DMS114 treated with DMSO at 0.1 percent for 48 hours (cell line): ENCODE data around the gene FBLN1.
"Not testable (repeated sequence)": the region's sequence is repeated elsewhere in the genome, so short reads cannot be mapped to it uniquely, and the experiment has no call there.

Experiments used
- DNase-seq: peaks from one replicate; lab custom pipeline; 2025; ENCODE audit not compliant: unreplicated experiment; lab: John Stamatoyannopoulos, UW

FBLN1 gene, protein sequence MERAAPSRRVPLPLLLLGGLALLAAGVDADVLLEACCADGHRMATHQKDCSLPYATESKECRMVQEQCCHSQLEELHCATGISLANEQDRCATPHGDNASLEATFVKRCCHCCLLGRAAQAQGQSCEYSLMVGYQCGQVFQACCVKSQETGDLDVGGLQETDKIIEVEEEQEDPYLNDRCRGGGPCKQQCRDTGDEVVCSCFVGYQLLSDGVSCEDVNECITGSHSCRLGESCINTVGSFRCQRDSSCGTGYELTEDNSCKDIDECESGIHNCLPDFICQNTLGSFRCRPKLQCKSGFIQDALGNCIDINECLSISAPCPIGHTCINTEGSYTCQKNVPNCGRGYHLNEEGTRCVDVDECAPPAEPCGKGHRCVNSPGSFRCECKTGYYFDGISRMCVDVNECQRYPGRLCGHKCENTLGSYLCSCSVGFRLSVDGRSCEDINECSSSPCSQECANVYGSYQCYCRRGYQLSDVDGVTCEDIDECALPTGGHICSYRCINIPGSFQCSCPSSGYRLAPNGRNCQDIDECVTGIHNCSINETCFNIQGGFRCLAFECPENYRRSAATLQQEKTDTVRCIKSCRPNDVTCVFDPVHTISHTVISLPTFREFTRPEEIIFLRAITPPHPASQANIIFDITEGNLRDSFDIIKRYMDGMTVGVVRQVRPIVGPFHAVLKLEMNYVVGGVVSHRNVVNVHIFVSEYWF

DNA sequence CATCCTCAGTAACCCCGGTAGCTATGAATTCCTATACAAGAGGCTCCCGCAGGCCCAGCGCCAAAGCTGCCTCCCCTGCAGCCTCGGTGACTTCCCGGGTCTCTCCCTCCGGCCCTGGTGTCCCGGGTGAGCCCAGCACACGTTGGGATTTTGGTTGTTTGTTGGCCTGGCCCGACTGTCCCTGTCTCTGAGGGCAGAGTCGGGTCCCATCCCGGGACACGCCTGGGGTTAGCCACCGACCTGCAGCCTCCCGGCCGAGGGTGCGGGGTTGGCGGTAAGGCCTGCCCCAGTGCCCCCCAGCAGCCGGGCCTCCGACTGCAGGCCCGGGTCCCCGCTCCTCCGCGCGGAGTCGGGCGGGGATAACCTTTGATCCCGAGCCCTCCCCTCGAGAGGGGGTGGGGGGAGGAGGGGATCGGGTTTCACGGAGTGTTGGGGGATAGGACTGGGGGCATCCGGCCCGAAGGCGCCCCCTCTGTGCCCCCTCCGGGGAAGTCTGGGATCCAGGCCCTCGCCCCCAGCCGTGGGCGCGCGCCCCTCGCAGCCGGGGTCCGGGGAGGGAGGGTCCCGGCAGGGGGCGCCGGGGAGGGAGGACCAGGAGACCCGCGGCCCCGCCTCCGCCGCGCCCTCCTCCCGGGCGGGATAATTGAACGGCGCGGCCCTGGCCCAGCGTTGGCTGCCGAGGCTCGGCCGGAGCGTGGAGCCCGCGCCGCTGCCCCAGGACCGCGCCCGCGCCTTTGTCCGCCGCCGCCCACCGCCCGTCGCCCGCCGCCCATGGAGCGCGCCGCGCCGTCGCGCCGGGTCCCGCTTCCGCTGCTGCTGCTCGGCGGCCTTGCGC lies at the start of gene FBLN1:
FBLN1 (plus strand) TSS at position 669 of the 835 bp plus-strand sequence; CDS start at position 772, 103 bp downstream.
- DNase-seq, result peak; percentile 16

DNA sequence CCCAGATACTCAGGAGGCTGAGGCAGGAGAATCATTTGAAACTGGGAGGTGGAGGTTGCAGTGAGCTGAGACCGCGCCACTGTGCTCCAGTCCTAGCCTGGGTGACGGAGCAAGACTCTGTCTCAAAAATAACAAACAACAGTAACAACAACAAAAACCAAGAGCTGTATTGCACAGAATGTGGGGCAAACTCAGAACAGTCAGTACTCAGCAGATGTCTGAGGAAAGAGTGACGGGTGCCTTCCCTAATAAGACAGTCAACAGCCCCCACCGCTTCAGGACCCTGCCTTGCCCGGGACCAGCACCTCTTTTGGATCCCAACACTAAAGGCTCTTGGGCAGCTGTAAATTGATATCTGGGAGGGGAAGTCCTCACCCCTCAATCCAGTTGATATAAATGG lies 48.9 kb upstream of the FBLN1 start:
- no peak for DNase-seq

DNA sequence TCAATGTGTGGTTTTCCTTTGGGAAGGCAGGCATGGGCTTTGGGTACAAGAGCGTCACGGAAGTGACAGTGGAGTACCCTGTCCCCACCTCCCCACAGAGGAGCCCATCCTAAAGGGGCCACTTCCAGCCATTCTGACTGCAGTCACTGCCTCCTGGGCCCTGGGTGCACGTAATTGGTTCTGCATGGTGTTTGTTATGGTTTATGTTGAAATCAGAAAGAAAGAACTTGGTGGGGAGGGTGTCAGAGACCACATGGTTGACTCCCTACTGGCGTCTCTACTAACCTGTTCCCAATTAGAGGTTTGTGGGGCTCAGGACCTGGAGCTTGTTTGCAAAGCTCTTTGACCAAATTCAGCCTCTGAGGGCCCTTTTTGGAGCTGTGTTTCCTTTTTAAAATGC lies 48.4 kb upstream of the FBLN1 start:
- DNase-seq, result no peak

DNA sequence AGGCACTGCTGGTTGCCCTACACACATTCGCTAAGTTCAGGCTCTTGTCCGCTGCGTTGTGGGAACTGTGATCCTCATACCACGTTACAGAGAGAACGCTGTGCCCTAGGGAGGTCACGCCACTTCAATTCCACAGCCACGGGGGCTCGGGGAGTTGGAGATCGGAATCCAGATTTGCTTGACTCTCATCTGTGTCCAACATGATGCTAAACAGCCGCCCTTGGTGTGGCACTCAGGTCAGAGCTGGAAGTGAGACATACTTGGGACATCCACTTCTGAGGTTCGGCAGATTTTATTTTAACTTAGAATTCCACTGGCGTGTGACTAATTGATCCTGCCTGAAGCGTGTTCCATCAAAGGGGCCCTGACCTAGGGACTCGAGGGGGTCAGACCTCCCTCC lies 47.5 kb upstream of the FBLN1 start:
- DNase-seq, result no peak

DNA sequence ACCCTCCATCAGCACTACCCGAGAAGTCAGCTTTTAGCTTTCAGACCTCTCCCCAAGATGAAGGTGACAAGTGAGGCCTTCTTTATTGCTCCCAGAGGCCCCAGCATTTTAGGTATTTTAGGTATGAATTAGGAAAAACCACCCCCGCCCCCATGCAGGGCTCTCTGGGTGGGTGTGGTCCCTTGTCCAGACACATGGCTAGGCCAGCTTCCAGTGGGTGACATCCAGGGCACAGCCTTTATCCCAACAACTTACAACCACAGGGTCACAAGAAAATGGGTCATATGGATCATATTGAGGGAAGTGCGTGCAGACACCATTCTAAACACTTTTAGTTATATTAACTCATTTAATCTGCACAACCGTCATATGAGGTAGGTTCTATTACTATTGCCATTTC lies 47.1 kb upstream of the FBLN1 start:
- DNase-seq, result no peak

DNA sequence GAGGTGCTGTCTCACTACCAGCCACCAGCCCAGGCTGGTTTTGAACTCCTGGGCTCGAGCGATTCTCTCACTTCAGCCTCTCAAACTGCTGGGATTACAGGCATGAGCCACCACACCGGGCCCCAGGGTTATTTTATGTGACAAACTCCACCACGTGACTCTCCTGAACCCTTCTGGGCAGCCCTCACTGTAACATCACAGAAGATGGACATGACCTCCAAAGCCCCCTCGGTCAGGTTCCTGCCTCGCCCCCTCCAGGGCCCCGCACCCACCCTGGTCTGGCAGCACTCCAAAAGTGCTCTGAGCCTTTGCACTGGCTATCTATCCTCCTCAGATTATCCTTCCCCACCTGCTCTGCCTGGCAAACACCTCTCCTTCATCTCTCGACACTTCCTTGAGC lies 45.9 kb upstream of the FBLN1 start:
- DNase-seq, result no peak

DNA sequence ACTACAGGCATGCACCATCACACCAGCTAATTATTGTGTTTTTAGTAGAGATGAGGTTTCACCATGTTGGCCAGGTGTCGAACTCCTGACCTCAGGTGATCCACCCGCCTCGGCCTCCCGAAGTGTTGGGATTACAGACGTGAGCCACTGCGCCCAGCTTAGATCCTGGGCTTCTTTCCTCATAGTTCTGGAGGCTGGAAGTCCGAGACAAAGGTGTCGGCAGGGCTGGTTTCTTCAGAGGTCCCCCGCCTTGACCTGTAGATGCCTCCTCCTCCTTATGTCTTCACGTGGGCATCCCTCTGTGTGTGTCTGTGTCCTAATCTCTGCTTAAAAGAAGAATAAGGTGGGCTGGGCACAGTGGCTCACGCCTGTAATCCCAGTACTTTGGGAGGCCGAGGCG lies 44.2 kb upstream of the FBLN1 start:
- no peak for DNase-seq

DNA sequence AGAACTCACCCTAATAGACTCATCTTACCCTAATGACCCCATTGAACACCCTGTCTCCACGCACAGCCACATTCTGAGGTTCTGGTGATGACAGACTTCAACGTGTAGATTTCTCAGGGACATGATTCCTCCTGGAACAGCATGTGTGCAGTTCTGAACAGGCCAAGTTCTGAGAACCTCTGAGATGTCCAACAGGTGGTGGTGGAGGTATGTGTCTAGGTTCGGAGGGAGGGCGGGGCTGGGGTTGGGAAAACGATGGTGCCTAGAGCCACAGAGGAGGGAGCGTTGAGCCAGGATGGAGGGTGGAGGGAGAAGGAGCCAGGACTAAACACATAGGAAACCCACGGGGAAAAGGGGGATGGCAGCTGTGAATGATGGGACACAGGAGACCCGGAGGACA lies 43.4 kb upstream of the FBLN1 start:
- DNase-seq, result no peak

DNA sequence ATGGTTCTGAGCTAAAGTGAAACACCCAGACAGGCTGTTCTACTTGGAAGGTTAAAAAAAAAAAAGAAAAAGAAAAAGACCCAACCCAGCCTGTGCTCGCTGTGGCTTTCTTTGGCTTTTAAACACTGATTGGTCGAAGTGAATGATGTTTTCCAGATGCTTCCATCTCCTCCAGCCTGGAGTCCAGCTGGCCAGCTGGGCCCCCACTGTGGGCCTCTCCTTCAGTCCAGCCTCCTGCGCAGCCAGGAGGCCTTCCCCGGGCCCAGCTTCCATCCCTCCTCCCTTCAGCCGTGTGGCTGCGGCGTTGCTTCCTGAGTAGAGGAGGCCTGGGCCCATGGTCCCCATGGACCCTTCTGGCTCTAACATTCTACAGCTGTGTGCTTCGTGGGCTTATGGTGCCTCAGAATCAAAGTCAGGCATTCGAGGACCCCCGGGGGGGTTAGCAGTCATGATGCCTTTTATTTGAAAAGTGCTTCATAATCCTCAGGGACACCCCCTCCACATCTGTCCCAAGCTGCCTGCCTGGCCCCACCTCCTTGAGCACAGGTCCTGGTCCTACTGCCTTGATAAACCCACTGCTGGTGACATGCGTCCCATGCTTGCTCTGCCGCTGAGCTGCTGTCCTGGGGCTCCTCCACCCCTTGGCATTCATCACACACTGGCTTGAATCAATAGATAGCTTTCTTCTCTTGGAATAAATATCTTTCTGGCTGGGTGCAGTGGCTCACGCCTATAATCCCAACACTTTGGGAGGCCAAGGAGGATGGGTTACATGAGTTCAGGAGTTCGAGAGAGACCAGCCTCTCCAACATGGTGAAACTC lies 42.2 kb upstream of the FBLN1 start:
- DNase-seq, result no peak

DNA sequence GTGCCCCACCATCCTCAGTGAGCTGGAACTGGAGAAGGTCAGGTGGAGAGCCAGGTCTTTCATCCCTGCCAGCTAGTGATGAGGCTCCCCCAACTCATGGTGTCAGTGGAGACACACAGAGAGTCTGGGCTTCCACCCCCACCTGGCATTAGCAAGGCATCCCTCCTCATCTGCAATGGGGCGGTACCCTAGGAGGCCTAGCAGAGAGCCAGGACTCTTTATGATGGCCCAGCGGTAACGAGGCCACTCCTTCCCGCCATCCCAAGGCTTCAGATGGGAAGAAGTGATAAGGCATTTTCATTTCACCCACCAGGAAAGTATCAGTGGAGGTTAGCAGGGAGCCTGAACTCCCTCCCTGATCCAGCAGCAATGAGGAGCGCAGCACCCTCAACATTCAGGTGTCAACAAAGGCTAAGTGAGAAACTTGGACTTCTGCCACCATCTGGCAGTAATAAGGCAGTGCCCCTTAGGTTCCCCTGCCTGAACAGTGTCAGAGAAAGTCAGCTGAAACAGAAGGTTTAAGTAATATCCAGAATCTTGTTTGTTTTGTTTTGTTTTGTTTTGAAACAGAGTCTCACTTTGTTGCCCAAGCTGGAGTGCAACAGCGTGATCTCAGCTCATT lies 40.5 kb upstream of the FBLN1 start:
- no peak for DNase-seq

DNA sequence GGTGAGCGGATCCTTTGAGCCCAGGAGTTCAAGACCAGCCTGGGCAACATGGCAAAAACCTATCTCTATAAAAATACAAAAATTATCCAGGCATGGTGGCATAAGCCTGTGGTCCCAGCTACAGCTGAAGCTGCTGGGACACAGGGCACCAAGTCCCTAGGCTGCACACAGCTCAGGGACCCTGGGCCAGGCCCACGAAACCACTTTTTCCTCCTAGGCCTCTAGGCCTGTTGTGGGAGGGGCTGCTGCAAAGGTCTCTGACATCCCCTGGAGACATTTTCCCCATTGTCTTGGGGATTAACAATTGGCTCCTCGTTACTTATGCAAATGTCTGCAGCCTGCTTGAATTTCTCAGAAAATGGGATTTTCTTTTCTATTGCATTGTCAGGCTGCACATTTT lies 39.0 kb upstream of the FBLN1 start:
- not testable (repeated sequence) for DNase-seq

DNA sequence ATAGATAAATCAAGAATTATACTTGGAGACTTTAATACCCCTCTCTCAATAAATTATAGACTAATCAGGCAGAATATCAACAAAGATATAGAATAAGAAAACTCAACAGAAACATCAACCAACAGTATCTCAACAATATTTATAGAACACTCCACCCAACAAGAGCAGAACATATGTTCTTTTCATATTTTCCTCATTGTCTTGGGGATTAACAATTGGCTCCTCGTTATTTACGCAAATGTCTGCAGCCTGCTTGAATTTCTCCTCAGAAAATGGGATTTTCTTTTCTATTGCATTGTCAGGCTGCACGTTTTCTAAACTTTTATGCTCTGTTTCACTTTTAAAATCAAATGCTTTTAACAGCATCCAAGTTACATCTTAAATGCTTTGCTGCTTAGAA lies 37.0 kb upstream of the FBLN1 start:
- no peak for DNase-seq

DNA sequence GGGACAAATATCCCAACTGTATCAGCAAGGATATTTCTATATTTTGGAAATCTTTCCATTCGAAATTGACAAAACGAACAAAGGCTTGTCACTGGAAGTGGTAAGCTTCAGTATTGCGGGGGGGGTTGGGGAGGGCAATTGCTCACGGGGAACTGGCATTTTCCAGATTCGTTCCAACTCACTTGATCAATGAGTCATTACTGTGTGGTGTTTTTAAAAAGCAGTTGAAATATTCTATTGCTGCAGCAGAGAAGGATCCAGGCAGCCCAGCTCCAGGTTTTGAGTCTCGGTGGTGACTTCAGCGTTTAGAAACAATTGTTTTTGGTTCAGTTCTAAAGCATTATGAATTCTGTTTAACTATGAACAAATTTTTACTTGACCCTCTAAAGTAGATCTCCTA lies 33.8 kb upstream of the FBLN1 start:
- no peak for DNase-seq

DNA sequence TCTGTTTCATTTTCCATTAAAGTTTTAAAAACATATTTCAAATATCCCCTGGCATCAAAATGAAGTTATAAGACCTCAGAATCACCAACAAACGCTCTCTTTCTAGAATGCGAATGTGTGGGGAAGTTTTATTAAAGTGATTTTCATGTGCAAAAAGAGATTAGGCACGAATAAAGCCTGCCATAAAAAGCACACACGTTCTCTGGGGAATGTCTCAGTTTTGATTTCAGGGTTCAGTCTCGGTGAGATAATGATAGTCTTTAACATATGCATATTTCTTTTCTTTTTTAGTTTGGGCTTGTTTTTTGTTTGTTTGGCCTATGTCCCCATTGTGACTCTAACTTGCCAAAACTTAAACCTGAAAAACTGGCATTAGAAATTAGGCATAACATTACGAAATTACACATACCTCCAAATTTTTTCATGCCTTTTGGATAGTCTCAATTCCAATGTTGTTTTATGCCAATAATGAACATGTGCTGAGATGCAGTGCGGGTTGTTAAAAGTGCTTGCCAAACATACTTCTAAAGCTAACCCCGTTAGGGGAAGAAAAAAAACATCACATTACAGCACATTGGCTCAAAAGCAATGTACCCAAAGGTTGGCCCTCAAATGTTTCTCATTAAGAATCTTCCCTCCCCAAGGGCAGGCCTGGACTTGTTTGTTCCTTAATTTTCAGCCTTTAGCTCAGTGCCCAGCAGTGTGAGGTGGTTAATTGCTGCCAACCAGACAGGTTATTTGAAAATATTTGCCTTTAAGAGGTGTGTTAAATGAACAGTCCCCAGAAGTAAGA lies 33.2 kb upstream of the FBLN1 start:
- no peak for DNase-seq

DNA sequence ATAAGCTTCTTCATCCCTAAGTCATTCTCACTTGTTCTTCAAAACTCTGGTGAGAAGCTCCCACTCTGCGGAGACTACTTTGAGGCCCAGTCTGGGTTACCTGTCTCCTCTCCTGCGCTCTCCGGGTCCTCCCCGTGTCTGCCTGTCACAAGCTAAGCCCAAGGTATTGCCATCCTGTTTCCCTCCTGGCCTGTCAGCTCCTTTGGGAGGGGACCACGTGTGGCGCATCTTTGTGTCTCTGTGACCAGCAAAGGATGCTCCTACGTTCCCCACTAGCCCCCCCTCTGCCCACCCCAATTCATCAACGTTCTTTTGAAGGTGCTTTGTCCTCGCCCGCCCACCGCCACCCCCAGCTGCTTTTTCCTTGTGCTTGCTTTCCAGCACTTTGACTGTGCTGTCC lies 31.8 kb upstream of the FBLN1 start:
- no peak for DNase-seq

DNA sequence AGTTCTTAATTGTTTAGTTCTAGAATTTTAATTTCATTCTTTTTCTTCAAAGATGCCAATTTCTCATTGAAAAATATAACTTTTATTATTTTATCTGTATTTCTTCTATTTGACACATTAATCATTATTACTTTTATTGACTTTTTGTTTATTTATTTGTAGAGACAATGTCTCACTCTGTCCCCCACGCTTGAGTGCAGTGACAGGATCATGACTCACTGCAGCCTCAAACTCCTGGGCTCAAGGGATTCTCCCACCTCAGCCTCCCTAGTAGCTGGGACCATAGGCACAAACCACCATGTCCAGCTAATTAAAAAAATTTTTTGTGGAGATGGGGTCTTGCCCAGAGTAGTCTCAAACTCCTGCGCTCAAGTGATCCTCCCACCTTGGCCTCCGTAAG lies 30.3 kb upstream of the FBLN1 start:
- DNase-seq, result no peak

DNA sequence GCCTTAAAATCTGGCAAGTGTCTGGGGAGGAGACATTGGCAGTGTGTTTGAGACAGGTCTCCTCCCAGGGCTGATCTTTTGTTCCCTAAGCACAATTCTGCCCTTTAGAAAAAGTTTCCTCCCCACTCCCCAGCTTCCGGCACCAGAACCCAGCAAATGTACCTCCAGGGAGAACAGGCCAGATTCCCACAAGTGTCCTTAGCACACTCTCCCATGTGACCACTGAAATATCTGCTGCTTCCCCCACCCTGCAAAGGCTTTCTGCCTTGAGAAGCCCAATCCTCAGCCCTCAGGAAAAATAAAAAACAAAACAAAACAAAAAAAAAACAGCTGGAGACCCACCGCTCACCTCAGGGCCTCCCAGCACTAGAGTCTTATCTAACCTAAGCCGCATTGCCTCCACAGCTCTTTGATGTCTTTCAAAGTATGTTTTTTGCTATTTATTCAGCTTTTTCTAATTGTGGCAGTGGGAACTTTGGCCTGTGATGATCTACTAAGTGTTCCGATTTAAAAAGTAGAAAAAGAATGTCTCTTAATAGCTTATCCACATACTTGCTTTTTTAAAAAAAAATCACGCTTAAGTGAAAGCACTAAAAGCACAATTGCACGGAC lies 29.0 kb upstream of the FBLN1 start:
- DNase-seq, result no peak

DNA sequence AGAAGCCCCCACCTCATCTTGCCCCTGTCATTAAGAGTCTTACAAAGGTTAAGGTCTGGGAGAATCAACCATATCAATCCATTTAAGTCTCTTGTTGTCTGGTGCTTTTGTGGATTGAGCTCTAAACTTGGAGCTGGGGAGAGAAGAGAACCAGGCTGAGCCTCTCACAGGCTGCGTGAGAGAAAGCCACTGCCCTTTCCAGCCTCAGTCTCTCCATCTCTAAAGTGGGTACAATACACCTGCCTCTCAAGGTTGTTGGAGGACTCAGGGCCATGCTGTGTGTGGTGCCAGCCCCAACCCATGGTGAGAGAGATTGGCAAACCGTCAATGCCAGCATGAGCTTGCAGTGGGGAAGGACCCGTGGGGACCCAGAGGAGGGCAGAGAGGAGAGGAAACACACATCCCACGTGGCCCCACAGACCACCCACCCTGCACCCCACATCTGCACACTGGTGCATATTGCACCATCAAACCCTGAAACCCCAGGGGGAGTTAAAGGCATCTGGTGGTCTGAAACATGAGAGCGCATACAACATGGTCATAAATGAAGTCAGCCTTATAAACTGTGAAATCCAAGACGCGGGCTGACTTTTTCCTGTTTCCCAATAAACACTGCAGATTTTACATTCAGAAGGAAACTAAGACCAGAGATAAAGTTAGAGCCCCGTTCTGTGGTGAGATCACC lies 27.5 kb upstream of the FBLN1 start:
- no peak for DNase-seq
